K562 (cell line): ENCODE results near the gene OVOL3. TPM values are rescaled to one million over a fixed set of nuclear protein-coding genes. Genes with fewer than 3 reads are reported as not detected.

Experiments used
- GTF2E2 ChIP-seq: fragments of 200-800 bp; sonication (Bioruptor generic); IDR thresholded peaks from 2 replicates; pipeline ENCODE4 v1.6.1; 2016; ENCODE audit warnings: missing genetic modification characterization, missing compliant biosample characterization
- HLTF ChIP-seq: fragments of 450-650 bp; IDR thresholded peaks from 2 replicates; pipeline ENCODE4 v1.6.1; 2016
- HMGN3 ChIP-seq: IDR thresholded peaks from 2 replicates; pipeline ENCODE4 v1.6.1; 2011; ENCODE audit warnings: borderline replicate concordance, low read depth, mild to moderate bottlenecking, mixed read lengths, low read length; ENCODE audit not compliant: insufficient read length; ENCODE audit errors: extremely low read depth
- HNRNPUL1 ChIP-seq: fragments of 200-400 bp; formaldehyde crosslinking; IDR thresholded peaks from 2 replicates; pipeline ENCODE4 v1.6.1; 2017; ENCODE audit warnings: low read length
- MECOM ChIP-seq: fragments of 250-450 bp; sonication (Bioruptor Pico); IDR thresholded peaks from 2 replicates; pipeline ENCODE4 v1.8.0; 2022; ENCODE audit warnings: inconsistent platforms
- MLX ChIP-seq, 2 experiments: fragments of 450-650 bp in 1 of 2; sonication (generic) in 1 of 2; formaldehyde crosslinking; conservative IDR thresholded peaks; 2 replicates each; pipeline versions ENCODE4 v1.4.0 to v1.8.1; 2020 to 2022; ENCODE audit warnings: mild to moderate bottlenecking in 1 of 2, missing genetic modification reagents in 1 of 2
- POU5F1 ChIP-seq: fragments of 150-350 bp; IDR thresholded peaks from 2 replicates; pipeline ENCODE4 v1.6.1; 2014; ENCODE audit warnings: borderline replicate concordance, low read length, low read depth, mild to moderate bottlenecking; ENCODE audit not compliant: partially characterized antibody
- SIX5 ChIP-seq, 2 experiments: IDR thresholded peaks; 2 replicates each; pipeline ENCODE4 v1.6.1; 2011; ENCODE audit warnings: low read length in 2 of 2, borderline replicate concordance in 1 of 2, low read depth in 1 of 2, mild to moderate bottlenecking in 1 of 2, moderate library complexity in 1 of 2; ENCODE audit not compliant: insufficient read depth in 1 of 2
- SNIP1 ChIP-seq: fragments of 450-650 bp; IDR thresholded peaks from 2 replicates; pipeline ENCODE4 v1.7.1; 2017; ENCODE audit warnings: low read depth, mild to moderate bottlenecking
- TCF7L2 ChIP-seq: fragments of 150-350 bp; IDR thresholded peaks from 2 replicates; pipeline ENCODE4 v1.6.1; 2016; ENCODE audit warnings: low read depth, mild to moderate bottlenecking, low read length, moderate library complexity
- ZEB2 ChIP-seq: fragments of 450-650 bp; IDR thresholded peaks from 2 replicates; pipeline ENCODE4 v1.6.1; 2016
- ZNF197 ChIP-seq: fragments of 200-800 bp; sonication (Bioruptor generic); IDR thresholded peaks from 2 replicates; pipeline ENCODE4 v1.6.1; 2016; ENCODE audit warnings: low read depth, missing genetic modification characterization, missing compliant biosample characterization
- ZNF354B ChIP-seq: fragments of 250-450 bp; sonication (Bioruptor Pico); IDR thresholded peaks from 2 replicates; pipeline ENCODE4 v1.4.0; 2020
- ZNF444 ChIP-seq: fragments of 250-450 bp; sonication (Bioruptor Pico); IDR thresholded peaks from 2 replicates; pipeline ENCODE4 v1.4.0; 2020; ENCODE audit warnings: mild to moderate bottlenecking, moderate library complexity
- ZNF644 ChIP-seq: fragments of 200-800 bp; sonication (Bioruptor generic); IDR thresholded peaks from 2 replicates; pipeline ENCODE4 v1.6.1; 2016; ENCODE audit warnings: low read depth, missing genetic modification characterization, missing compliant biosample characterization
- polyA plus RNA-seq, 8 experiments: library from polyadenylated mRNA; depleted of rRNA in 4 of 8; stranded (reverse) in 5 of 8; unstranded in 3 of 8; fragments of >200 nt; fragmentation: Nextera tagmentation in 2 of 8; fragmentation: Illumina TruSeq in 1 of 8; extraction: Ambion mirVana in 2 of 8; extraction: Trizol in 1 of 8; gene quantifications; 2 replicates each; pipeline versions ENCODE4 v1.2.1 to v1.2.3, GENCODE V29; 2011 to 2014; ENCODE audit warnings: inconsistent platforms in 1 of 8, missing spikeins in 1 of 8
- total RNA-seq, 7 experiments: library from RNA; depleted of rRNA in 6 of 7; stranded (reverse); fragments of >200 nt in 6 of 7; fragmentation: Illumina TruSeq in 2 of 7; extraction: Trizol in 2 of 7; gene quantifications; 2 replicates each; pipeline versions ENCODE4 v1.2.1 to v1.2.3, GENCODE V29; 2011 to 2021; ENCODE audit warnings: low replicate concordance in 1 of 7
- TF ChIP-seq, protein P1 (sequence below): fragments of 250-450 bp; sonication (Bioruptor Pico); IDR thresholded peaks from 2 replicates; pipeline ENCODE4 v1.4.0; 2020; ENCODE audit warnings: mild to moderate bottlenecking, moderate library complexity
- TF ChIP-seq, protein P2 (sequence below): fragments of 450-650 bp; IDR thresholded peaks from 2 replicates; pipeline ENCODE4 v1.7.1; 2018; ENCODE audit warnings: mild to moderate bottlenecking, low read depth; ENCODE audit not compliant: partially characterized antibody
- TF ChIP-seq, protein P3 (sequence below): sonication (generic); formaldehyde crosslinking; IDR thresholded peaks from 2 replicates; pipeline ENCODE4 v1.9.0; 2022; ENCODE audit warnings: mild to moderate bottlenecking, missing genetic modification reagents

OVOL3 gene
- total and polyA plus RNA-seq, 9 of the 15 experiments (the other 6 are each of a cell fraction or from before 2014, with no cell fraction given): not detected

GRCh38 chr19:36139473-36140303, 28.7 kb downstream of the OVOL3 start, which contains the start of gene CAPNS1 (continued):
- TF ChIP-seq, protein P1, sequence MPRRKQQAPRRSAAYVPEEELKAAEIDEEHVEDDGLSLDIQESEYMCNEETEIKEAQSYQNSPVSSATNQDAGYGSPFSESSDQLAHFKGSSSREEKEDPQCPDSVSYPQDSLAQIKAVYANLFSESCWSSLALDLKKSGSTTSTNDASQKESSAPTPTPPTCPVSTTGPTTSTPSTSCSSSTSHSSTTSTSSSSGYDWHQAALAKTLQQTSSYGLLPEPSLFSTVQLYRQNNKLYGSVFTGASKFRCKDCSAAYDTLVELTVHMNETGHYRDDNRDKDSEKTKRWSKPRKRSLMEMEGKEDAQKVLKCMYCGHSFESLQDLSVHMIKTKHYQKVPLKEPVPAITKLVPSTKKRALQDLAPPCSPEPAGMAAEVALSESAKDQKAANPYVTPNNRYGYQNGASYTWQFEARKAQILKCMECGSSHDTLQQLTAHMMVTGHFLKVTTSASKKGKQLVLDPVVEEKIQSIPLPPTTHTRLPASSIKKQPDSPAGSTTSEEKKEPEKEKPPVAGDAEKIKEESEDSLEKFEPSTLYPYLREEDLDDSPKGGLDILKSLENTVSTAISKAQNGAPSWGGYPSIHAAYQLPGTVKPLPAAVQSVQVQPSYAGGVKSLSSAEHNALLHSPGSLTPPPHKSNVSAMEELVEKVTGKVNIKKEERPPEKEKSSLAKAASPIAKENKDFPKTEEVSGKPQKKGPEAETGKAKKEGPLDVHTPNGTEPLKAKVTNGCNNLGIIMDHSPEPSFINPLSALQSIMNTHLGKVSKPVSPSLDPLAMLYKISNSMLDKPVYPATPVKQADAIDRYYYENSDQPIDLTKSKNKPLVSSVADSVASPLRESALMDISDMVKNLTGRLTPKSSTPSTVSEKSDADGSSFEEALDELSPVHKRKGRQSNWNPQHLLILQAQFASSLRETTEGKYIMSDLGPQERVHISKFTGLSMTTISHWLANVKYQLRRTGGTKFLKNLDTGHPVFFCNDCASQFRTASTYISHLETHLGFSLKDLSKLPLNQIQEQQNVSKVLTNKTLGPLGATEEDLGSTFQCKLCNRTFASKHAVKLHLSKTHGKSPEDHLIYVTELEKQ (CRISPR knock-in tag): no peak
- TF ChIP-seq HNRNPUL1 (no peak), MECOM (no peak), TCF7L2 (no peak), ZNF444 (CRISPR knock-in tag) (no peak), ZNF197 (no peak), SIX5 (IDR thresholded peaks at IDR 0.05; ENCODE audit: borderline replicate concordance in 1 of 2, insufficient read depth in 1 of 2, low read depth in 1 of 2, low read length in 2 of 2) (no peak), MLX (CRISPR knock-in tag; conservative IDR thresholded peaks at IDR 0.05) (no peak), ZNF644 (no peak), HLTF (no peak), SNIP1 (no peak), HMGN3 (peak; percentile 94), GTF2E2 (peak; percentile 72; the same call in 1 of the 2 replicates), ZNF354B (CRISPR knock-in tag) (no peak), POU5F1 (no peak), ZEB2 (peak; percentile 89)
- TF ChIP-seq, protein P2, sequence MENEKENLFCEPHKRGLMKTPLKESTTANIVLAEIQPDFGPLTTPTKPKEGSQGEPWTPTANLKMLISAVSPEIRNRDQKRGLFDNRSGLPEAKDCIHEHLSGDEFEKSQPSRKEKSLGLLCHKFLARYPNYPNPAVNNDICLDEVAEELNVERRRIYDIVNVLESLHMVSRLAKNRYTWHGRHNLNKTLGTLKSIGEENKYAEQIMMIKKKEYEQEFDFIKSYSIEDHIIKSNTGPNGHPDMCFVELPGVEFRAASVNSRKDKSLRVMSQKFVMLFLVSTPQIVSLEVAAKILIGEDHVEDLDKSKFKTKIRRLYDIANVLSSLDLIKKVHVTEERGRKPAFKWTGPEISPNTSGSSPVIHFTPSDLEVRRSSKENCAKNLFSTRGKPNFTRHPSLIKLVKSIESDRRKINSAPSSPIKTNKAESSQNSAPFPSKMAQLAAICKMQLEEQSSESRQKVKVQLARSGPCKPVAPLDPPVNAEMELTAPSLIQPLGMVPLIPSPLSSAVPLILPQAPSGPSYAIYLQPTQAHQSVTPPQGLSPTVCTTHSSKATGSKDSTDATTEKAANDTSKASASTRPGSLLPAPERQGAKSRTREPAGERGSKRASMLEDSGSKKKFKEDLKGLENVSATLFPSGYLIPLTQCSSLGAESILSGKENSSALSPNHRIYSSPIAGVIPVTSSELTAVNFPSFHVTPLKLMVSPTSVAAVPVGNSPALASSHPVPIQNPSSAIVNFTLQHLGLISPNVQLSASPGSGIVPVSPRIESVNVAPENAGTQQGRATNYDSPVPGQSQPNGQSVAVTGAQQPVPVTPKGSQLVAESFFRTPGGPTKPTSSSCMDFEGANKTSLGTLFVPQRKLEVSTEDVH: no peak
- TF ChIP-seq, protein P3, sequence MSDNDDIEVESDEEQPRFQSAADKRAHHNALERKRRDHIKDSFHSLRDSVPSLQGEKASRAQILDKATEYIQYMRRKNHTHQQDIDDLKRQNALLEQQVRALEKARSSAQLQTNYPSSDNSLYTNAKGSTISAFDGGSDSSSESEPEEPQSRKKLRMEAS (CRISPR knock-in tag): peak; percentile 45; the same call in 1 of the 2 replicates
